ENCODE data around the gene POLR1F.
A peak's percentile ranks its signal among the peaks of the same experiment; 100 is the strongest.
"Not testable (repeated sequence)": the region's sequence is repeated elsewhere in the genome, so short reads cannot be mapped to it uniquely, and the experiment has no call there.

POLR1F gene

GRCh38 chr7:19708397-19709248, at the start of gene POLR1F:
POLR1F (minus strand) TSS chr7:19709037; CDS start chr7:19709016, 21 bp downstream.
- DNase-seq, result peak; percentile 55 to 96 (median 90)

- DNase-seq, result no peak
Measured at GRCh38 chr7:19754521-19755116, 45.8 kb upstream of the POLR1F start.

GRCh38 chr7:19752020-19752419, 43.2 kb upstream of the POLR1F start:
- DNase-seq, result no peak

- no peak for DNase-seq
Measured at GRCh38 chr7:19749658-19750057, 40.8 kb upstream of the POLR1F start.

GRCh38 chr7:19747740-19748339, 39.0 kb upstream of the POLR1F start:
- DNase-seq, result no peak

GRCh38 chr7:19744075-19744474, 35.2 kb upstream of the POLR1F start:
- DNase-seq, result no peak

- DNase-seq, result no peak
Measured at GRCh38 chr7:19728716-19729115, 19.9 kb upstream of the POLR1F start.

GRCh38 chr7:19725770-19726169, 16.9 kb upstream of the POLR1F start:
- DNase-seq, result no peak

- no peak for DNase-seq
Measured at GRCh38 chr7:19715499-19715898, 6.7 kb upstream of the POLR1F start.

- peak in 9 of 51 donors; percentile 1 to 34 (median 14) for DNase-seq
Measured at GRCh38 chr7:19713676-19714075, 4.8 kb upstream of the POLR1F start.

GRCh38 chr7:19709249-19709578, 377 bp upstream of the POLR1F start:
- peak in 3 of 51 donors; percentile 4 to 78 (median 38) for DNase-seq

GRCh38 chr7:19707240-19707639, 1.6 kb downstream of the POLR1F start:
- no peak for DNase-seq

GRCh38 chr7:19705663-19706062, 3.2 kb downstream of the POLR1F start:
- no peak for DNase-seq

- no peak for DNase-seq
Measured at GRCh38 chr7:19701471-19701870, 7.4 kb downstream of the POLR1F start.

GRCh38 chr7:19700936-19701335, 7.9 kb downstream of the POLR1F start:
- no peak for DNase-seq

GRCh38 chr7:19698331-19698730, 10.5 kb downstream of the POLR1F start:
- no peak for DNase-seq

- DNase-seq, result no peak
Measured at GRCh38 chr7:19696926-19697325, 11.9 kb downstream of the POLR1F start.

- DNase-seq, result no peak
Measured at GRCh38 chr7:19692111-19692828, 16.6 kb downstream of the POLR1F start.

GRCh38 chr7:19690736-19691135, 18.1 kb downstream of the POLR1F start:
- no peak for DNase-seq

- DNase-seq, result not testable (repeated sequence)
Measured at GRCh38 chr7:19689130-19689529, 19.7 kb downstream of the POLR1F start.

- DNase-seq, result no peak
Measured at GRCh38 chr7:19681596-19681995, 27.2 kb downstream of the POLR1F start.

GRCh38 chr7:19677180-19677579, 31.7 kb downstream of the POLR1F start:
- DNase-seq, result no peak

Measured in hypothalamus (tissue), 51 donors.